Stimulated activated CD8-positive, alpha-beta memory T cell treated with anti-CD3 and anti-CD28 coated beads, Interleukin-15, amount 100 ng/mL, for 48 hours (primary cell): ENCODE measurements around the gene FAM151A.

Source experiments
- DNase-seq, 2 donors: peaks; one replicate each; pipeline ENCODE4 v3.0.0-alpha.2; 2020; ENCODE audit warnings: low read depth in 2 of 2

Gene FAM151A

DNA sequence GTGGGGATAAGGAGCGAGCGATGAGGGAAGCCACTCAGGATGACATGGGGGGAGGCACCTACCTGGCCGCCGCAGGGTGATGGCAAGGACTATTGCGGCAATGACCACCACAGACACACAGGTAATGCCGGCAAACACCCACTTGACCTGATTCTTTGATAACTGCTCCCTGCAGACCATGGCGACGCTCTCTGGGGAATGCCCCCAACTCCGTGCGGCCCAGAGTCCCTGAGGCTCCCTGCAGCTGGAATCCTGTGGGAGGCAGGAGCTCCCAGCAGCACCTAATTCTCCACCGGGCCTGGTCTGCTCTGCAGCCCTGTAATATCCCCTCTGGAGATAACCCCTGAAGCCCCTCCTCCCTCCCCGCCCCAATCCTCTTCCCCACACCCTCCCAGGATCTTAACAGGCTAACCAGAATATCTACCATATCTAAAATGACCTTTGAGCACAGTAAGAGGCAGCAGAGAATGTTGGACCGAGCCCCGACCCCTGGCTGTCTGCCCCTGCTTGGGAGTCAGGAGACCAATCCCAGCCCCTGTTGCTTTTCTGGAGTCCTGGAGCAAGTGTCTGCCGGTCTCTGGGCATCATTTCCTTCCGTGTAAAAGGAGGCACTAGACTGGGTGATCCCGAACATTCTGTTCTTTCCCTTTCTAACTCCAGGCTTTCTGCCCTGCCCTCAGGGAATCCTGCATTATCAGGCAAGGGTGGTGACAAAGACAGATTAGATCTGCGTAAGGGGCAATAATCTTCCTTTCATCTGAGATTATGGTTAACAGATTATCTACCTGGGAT lies at the start of gene FAM151A:
FAM151A (minus strand) TSS at position 310 of the 792 bp plus-strand sequence; CDS start at position 180, 130 bp downstream.
- no peak for DNase-seq

DNA sequence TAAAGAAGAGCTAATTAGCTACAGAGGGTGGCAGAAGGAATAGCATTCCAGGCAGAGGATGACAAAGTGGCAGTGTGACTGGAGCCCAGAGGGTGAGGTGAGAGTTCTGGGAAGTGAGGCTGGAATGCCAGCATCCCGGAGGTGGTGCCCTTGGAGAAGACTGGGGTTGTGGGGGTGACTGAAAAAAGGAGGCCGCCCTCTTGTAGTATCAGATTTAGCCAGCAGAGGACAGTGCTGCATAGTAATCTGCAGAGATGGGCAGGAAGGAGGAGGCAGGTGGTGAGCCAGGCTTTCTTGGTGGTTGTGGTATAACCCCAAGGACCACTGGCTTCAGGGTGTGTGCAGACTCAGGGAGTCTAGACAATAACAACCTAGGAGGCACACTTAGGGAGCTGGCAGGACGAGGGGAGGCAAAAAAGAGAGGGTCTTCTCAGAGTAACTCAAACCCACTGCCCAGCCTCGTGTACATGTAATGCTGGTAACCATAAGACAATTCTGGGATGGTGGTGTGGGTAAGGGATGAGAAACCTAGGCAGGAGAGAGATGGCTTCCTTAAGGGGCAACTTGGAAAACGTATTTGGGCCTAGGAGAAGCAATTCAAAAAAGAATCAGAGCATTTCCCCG lies 48.8 kb upstream of the FAM151A start:
- peak; percentile 48 to 55 for DNase-seq

DNA sequence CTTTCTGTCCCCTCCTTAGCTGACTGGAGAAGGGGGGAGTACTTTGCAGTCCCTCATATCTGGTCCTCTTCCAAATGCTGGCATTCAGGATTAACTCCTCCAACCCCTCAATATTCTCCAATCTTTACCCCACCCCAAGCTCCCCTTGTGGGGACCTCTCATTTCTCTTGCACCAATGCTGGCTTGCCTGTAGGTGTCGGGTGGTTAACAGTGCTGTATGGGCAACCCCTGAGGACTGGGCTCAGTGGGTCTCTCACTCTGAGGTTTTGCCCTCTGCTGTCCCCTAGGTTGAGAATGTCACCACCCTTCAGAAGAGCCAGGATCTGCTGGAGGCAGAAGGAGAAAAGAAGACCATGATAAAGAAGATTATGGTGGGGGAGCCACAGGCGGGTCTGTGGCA lies 45.2 kb upstream of the FAM151A start:
- no peak for DNase-seq

DNA sequence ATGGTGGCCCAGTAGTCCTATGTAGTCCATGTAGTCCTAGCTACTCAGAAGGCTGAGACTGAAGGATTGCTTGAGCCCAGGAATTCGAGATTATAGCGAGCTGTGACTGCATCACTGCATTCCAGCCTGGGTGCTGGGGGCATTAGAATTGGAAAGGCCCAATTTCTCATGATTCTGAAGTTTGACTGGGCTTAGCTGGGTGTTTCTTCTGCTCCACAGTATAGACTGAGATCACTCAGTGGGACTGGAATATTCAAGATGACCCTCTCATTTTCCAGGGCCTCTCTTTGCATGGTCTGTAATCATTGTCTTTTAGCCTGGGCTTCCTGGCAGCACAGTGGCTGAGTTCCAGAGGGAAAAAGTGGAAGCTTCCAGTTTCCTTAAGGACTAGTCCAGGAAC lies 44.5 kb upstream of the FAM151A start:
- DNase-seq, result no peak

DNA sequence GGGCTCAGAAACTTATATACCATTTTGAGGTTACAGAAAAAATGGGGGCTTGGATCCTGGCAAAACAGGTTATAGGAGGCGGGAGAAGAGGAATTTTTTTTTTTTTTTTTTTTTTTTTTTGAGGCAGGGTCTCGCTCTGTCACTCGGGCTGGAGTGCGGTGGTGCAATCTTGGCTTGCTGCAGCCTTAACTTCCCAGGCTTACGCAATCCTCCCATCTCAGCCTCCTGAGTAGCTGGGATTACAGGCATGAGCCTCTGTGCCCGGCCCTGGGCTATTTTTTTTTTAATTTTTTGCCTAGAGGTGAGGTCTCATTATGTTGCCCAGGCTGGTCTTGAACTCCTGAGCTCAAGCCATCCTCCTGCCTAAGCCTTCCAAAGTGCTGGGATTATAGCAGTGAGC lies 43.0 kb upstream of the FAM151A start:
- no peak for DNase-seq

DNA sequence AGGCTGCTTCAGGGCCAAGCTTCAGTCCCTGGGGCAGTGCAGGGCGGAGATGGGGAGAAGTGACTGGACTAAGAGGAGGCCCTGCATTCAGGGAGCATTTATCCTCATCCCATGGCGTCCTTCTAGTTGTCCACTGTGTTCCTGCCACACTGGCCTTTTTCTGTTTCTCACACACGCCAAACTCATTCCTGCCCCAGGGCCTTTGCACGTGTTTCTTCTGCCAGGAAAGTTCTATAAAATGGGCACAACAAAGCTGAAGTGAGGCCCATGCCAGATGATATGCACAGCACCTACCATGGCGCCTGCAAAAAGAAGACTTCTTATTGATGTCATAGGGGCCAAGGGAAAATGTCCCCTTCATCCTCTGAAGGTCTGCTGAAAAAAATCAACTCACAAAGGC lies 42.5 kb upstream of the FAM151A start:
- no peak for DNase-seq

DNA sequence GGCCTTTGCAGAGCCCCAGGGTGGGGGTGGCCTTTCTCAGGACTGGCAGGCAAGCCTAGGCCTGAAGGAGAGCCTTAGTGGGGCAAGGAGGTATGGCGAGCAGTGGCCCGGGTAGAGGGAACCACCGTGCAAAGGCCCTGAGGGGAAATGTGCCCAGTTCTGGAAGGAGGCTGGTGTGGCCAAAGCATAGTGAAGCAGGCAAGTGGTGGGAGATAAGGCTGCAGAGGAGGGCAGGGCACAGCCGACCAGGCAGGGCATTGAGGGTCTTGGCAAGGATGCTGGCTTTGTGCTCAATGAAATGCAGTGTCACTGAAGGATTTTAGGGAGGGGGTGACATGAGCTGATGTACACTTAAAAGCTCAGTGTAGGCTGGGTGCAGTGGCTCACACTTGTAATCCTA lies 41.0 kb upstream of the FAM151A start:
- no peak for DNase-seq

DNA sequence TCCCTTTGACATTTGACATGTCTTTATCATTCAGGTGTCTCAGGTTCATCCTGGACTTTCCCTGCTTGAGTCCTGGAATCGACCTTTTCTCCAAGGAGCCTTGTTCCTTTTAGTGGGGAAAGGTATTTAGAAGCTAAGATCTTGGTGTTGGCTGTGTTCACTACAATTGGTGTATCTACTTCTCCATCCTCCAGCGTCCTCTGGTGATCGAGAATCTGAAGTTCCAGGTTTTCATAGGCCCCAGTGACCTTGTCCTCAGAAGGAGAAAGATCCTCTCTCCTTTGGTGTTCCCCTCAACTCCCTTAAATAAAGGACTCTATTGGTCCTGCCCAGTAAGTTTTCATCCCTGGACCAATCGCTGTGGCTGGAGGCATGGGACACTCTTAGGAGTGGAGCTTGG lies 40.4 kb upstream of the FAM151A start:
- DNase-seq, result no peak

DNA sequence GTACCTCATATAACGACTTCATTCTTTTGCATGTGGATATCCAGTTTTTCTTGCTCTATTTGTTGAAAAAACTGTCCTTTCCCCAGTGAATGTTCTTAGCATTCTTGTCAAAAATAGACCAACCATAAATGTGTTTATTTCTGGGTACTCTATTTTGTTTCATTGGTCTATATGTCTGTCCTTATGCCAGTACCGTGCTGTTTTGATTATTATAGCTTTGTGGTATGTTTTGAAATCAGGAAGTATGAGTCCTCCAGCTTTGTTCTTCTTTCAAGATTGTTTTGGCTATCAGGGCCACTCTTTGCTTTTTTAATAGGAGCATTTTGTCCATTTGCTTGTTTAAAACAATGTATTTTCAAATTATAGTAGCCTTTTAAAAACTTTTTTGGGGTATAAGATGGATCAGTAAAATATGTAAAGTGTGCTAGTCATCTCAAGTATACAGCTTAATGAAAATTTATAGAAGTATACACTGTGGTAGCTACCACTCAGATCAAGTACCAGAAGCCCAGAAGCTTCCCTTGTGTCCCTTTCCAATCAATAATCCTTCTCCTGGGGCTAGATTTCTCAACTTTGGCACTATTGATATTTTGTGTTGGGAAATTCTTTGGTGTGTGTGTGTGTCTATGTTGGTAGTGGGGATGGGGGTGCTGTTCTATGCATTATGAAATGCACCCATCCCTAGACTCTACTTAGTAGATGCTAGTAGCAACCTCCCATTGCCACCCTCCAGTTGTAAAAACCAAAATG lies 35.0 kb upstream of the FAM151A start:
- DNase-seq, result no peak

DNA sequence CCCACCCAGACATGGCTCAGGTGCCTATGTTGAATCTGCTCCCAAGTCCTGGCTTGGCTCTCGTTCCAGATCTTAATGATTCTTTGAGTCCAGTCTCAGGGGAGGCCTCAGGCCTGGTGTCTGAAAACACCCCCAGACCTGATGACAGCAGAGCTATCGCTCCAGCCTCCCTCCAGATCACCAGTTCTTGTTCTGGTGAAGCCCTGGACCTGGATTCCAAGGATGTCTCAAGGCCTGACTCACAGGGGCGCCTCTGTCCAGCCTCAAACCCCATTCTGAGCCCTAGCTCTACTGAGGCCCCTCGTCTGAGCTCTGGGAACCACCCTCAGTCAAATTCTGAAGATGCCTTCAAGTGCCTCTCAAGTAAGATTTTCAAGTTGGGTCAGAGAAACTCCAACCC lies 29.7 kb upstream of the FAM151A start:
- no peak for DNase-seq

DNA sequence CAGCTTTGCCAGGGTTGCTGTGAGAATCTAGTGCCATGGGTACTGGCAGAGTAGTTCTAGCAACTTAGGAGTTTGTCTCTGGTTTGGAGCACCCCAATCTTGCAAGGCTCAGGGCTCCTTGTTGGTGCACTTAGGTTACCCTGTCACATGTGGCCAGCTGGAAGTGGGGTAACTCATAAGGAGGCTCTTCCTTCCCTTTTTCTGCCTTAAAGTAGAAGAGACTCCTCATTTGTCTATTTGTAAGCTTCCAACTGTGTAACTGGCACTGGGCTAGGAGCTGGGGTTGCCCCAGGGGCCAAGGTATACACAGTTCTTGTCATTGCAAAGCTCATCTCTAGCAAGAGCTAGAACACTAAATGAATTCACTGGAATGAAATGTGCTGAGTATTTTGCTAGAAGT lies 28.8 kb upstream of the FAM151A start:
- no peak for DNase-seq

DNA sequence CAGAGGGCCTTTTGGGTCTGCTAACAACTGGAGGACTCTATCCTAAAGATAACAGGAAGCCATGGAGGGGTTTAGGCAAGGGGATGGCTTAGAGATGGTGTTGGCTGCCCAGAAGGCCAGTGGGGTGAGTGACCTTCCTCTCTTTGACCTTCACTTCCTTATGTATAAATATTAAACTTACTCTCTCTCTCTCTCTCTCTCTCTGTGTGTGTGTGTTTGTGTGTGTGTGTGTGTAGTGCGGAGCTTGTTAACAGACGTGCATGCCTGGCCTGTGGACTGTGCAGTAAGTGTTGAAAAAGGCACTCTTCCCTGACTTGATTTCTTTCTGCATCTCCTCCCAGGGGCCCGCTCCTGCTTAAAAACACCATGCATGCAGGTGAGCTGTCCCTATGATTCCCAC lies 28.3 kb upstream of the FAM151A start:
- DNase-seq, result no peak

DNA sequence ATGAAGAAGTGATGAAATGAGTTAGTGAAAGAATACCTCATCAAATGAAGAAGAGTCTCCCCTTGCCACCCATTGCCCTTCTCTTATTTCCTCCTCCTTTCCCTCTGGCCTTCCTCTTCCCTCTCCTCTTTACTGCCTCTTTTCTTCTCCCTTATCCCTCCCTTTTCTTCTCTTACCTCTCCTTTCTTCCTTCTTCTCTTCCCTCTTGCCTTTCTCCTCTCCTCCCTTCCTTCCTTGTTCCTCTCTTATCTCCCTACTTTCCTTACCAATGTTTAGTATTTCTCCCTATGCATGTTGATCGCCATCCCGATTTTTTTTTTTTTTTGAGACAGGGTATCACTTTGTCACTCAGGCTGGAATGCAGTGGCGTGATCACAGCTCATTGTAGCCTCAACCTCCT lies 27.1 kb upstream of the FAM151A start:
- DNase-seq, result no peak

DNA sequence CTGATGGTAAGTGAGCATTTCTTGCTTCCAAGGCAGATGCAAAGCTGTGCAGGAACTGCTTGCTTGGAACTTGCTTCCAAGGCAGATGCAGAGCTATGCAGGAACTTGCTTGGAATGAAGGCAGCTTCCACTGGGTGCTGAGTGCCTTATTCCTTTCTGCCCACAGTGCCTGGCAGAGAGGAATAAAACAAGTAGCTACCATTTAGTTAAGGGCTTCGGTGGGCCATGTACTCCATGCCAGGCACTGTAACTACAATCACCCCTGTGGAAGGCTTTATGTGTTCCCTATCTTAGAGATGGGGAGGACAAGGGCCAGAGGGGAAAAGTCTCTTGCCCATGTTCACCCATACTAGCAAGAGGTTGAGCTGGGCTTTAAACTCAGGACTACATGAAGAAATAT lies 26.6 kb upstream of the FAM151A start:
- no peak for DNase-seq

DNA sequence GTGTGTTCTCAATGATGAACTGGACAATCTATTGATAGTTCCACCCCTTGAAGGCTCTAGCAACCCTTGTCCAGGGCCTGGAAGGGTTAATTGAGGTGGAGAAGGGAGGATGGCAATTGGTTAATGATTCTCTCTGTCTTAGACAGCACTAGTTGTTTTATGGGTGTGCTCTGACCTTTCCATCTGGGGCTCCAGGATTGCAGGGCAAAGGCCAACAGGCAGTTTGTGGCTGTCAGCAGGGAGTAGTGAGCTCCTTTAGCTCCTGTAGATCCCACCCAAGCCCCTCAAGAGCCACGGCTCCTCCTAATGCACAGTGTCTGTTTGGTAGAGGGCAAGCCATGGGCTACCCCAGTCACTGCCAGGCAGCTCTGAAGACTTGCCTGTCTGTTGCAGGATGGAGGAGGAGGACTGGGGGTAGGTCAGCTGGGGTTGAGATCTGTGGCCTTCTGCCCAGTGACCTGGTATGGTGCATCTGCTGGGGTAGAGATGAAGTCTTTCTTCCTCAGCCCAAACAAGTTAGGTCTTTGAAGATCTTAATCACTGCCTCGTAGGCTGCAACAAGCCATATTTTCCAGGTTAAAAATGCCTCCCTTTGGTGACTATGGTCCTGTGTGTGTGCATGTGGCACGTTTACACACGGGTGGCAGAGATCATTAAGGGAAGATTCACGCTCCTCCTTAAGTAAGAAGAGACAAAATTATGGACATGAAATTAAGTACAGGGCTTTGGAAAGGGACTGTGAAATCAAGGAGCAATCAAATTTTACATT lies 26.0 kb upstream of the FAM151A start:
- DNase-seq, result no peak

DNA sequence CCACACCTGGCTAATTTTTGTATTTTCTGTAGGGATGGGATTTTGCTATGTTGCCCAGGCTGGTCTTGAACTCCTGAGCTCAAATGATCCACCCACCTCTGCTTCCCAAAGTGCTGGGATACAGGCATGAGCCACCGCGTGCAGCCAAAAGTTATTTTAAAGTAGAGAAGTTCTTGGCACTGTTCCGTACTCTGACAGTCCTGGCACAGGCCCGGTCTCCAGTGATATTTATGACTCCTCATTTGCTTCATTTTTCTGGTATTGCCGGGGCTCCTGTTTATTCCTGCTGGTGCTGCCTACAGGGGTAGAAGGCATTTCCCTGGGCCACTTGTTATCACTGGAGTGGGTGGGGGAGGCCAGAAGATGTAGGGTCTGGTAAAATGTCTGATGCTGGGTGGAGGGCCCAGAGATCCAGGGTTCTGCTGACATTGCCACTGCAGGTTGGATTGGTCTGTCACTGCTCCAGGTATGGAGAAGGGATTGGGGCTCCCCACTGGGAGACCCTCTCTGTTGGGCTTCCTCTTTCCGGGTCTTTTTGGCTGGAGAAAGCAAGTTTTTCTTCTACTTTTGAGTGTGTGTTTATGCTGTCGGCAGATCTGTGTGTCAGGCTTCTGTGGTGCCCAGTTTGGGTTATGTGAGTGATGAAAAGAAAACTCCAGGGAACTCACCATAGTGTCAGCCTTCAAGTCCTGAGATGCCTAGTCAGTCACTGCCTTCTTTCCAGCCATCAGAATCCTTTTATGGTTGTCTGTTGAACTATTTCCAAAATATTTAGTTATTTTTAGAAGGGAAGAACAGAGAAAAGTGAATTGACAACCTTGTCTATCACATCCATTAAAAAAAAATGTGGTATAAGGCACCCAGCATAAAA lies 22.7 kb upstream of the FAM151A start:
- DNase-seq, result no peak

DNA sequence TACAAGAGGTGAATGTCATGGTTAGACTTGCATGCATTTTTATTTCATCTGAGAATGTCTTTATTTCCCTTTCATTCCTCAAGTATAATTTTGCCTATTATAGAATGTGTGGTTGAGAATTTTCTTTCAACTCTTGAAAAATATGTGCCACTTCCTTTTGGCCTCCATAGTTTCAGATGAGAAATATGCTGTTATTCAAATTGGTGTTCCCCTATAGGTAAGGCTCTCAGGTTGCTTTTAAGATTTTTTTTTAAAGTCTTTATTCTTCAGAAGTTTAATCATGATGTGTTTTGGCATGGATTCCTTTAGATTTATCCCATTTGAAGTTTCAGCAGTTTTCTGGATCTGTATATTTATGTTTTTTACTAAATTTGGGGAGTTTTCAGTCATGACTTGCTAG lies 20.4 kb upstream of the FAM151A start:
- DNase-seq, result no peak

DNA sequence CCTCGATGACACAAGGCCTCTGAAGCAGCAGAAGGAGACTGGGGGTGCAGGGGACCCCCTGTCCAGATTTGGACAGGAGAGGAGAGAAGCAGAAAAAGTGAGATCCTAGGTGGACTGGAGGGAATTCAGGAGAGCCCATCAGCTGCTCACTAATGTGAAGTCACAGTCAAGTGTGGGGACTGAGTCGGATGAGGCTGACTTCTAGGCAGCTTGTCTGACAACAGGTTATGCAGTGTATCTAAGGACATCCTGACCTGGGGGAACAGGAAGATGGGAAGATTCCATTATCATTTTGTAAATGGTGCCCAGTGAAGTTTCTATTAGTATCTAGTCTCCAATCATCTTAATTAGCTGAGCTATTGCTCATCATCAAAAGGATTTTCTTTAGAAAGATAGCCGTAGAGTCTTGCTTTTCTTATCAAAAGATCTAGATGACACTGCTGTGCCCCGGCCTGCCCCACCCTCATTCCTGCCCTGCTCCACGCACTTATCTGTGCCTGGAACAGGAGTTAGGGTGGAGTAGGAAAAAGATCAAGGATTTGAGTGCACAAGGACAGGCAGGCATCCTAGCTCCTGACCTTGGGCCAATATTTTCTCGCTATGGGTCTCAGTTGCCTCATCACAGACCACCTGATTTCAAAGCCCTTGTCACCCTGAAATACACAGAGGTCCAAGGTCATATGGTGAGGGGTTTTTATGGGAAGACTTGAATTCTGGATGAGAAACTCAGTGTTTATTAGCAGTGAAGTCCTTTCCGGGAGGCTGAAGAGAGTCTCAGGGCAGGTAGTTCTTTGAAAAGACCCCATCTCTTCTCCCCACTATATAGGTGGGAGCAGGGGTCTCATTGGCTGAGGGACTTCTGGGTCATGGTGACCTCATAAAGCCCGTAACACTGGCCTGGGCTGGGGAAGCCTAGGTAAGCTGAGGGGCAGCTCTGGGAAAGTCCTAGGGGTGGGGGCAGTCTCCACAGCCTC lies 17.8 kb upstream of the FAM151A start, which contains the start of gene MROH7:
MROH7 (plus strand) TSS at position 924 of the 974 bp plus-strand sequence. CDS start 11,141 bp downstream, outside the sequence.
- DNase-seq, result no peak

DNA sequence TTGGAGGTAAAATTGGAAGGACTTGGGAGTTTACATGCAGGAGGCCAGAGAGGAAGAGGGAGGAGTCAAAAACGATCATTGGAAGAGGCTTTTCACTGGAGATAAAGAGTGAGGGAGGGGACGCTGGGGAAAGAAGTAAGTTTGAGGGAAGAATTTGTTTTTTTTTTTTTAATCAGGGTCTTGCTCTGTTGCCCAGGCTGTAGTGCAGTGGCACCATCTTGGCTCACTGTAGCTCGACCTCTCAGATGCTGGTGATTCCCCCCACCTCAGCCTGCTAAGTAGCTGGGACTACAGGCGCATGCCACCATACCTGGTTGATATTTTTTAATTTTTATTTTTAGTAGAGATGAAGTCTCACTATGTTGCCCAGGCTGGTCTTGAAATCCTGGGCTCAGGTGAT lies 17.0 kb upstream of the FAM151A start:
- no peak for DNase-seq
